ENCODE results near the gene BLNK. TPM values are rescaled to one million over a fixed set of nuclear protein-coding genes. Genes with fewer than 3 reads are reported as not detected.

BLNK gene
- total and polyA plus RNA-seq, 8 donors: 7.1 to 25.8 (median 12.7) TPM

DNA sequence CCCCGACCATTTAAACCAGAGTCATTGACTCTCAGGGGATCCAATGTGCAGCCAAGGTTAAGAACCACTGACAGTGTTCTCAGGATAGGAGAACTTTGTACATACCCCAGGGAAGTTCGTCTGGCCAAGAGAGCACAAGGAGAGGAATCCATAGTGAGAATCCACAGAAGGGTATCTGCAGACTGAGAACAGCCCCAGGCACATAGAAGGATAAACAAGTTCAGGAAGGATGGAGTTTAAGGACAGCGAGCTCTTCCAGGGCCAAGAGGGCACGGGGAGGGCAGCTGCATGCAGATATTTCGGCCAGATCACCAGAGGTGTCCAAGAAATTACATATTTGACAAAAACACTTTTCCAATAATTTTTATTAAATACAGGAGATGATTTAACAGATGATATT lies 16.4 kb downstream of the BLNK start:
- TF ChIP-seq CTCF (IDR thresholded peaks at IDR 0.05): no peak
- Histone ChIP-seq H3K4me3 (no peak overlapping the region), H3K9me3 (no peaks in the 10 kb centered on the region), H3K4me1 (peaks cover 0 to 25% (median 4%) of the 10 kb centered on the region in 3 donors), H3K27ac (no peak overlapping the region), H3K27me3 (no peaks in the 10 kb centered on the region), H3K36me3 (no peaks in the 10 kb centered on the region)
- 89 to 93% methylated on average over 5 of the region's 5 CpGs for whole genome bisulfite sequencing, 2 donors
- FAIRE-seq: no peak
- ATAC-seq: no peak
- no peak for DNase-seq
- intact Hi-C loops (cut with DNase I): no loop called here

- WGBS, 2 donors: 84 to 86% methylated on average over 5 of the region's 5 CpGs
- DNase-seq: no peak
- FAIRE-seq: no peak
These were observed 18.6 kb downstream of the BLNK start for GRCh38 chr10:96252730-96253129.

DNA sequence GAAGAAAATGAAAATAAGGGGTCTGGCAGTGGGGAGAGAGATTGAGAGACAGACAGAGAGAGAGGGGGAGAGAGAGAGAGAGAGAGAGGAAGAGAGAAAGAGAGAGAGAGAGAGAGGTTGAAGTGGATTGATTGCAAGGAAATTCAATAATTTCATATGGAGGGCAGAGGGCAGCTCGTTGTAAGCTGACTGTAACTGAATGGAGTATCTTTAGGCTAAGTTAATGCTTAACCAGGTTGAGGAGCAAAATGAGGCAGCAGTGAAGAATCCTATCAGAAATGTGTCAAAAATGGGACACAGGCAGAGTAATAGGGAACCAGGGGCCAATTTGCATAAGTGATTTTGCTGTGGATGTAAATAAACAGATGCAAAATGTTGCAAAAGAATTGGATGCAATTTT lies 21.0 kb downstream of the BLNK start:
- ATAC-seq (peak in 2 of 4 donors; percentile 41 to 57), DNase-seq (no peak), FAIRE-seq (no peak)
- TF ChIP-seq CTCF (IDR thresholded peaks at IDR 0.05): no peak
- 6 to 7% methylated on average over 1 of the region's 1 CpG for WGBS, 2 donors
- intact Hi-C loops (cut with DNase I): no loop called here
- Histone ChIP-seq H3K27me3 (no peaks in the 10 kb centered on the region), H3K4me1 (peaks cover 0 to 21% (median 5%) of the 10 kb centered on the region in 3 donors), H3K9me3 (no peaks in the 10 kb centered on the region), H3K27ac (no peak overlapping the region), H3K36me3 (no peaks in the 10 kb centered on the region), H3K4me3 (no peak overlapping the region)

More at GRCh38 chr10:96252730-96253129, 18.6 kb downstream of the BLNK start:
- Histone ChIP-seq H3K4me1 (peaks cover 0 to 26% (median 9%) of the 10 kb centered on the region in 3 donors), H3K36me3 (no peaks in the 10 kb centered on the region), H3K27ac (no peak overlapping the region), H3K4me3 (no peak overlapping the region), H3K27me3 (no peaks in the 10 kb centered on the region), H3K9me3 (no peaks in the 10 kb centered on the region)
- intact Hi-C loops (cut with DNase I): no loop called here
- TF ChIP-seq CTCF (IDR thresholded peaks at IDR 0.05): no peak
- ATAC-seq: no peak

DNA sequence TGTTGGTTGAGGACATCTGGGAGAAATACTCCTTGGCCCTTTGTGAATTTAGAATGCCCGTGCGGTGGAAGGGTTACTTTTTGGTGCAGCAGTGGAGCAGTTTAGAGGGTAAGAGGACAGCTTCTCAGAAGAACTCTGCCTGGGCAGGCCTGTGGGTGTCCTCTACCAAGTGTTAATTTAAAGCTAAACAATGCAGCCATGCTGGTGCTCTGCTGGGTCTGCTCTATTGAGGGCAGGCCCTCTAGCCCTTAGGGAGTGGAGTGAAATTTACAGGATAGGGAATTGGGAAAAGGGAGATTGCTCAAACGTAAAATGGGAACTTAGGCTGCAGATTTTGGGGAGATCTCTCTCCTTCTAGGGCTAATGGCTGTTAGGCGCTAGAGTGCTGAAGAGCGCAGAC lies 22.1 kb downstream of the BLNK start:
- FAIRE-seq (no peak), ATAC-seq (peak in 1 of 4 donors; percentile 17), DNase-seq (no peak)
- Histone ChIP-seq H3K36me3 (no peaks in the 10 kb centered on the region), H3K9me3 (no peaks in the 10 kb centered on the region), H3K4me1 (peaks cover 0 to 21% (median 5%) of the 10 kb centered on the region in 3 donors), H3K27me3 (no peaks in the 10 kb centered on the region), H3K4me3 (no peak overlapping the region), H3K27ac (peak overlapping the region in 2 of 4 donors; percentile 8 to 28)
- TF ChIP-seq CTCF (IDR thresholded peaks at IDR 0.05): no peak
- 94 to 96% methylated on average over 5 of the region's 5 CpGs for WGBS, 2 donors
- intact Hi-C loops (cut with DNase I): no loop called here

DNA sequence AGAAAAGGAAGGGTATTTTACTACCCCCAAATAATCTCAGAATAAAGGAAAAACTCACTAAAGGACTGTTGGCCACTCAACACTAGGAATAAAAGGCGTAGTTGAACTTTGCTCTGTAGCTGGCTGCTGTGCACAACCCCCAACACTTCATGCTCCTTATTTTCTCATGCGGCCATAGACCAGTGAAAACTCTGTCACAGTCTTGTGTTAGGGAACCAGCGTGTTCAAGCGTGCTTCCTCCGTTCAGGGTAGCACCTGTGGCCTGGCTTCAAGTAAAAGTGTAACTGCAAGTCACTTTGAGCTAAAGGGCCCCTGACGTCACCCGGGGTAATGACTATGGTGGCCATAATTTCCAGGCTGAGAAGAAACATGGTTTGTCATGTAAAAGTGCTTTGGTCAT lies 27.0 kb downstream of the BLNK start:
- DNase-seq: no peak
- intact Hi-C loops (cut with DNase I): no loop called here
- FAIRE-seq: no peak
- no peak for TF ChIP-seq CTCF (IDR thresholded peaks at IDR 0.05)
- no peak for ATAC-seq
- Histone ChIP-seq H3K4me3 (no peak overlapping the region), H3K36me3 (no peaks in the 10 kb centered on the region), H3K27ac (no peak overlapping the region), H3K4me1 (peaks cover 0 to 8% (median 5%) of the 10 kb centered on the region in 3 donors), H3K9me3 (no peaks in the 10 kb centered on the region), H3K27me3 (no peaks in the 10 kb centered on the region)
- 90 to 91% methylated on average over 7 of the region's 7 CpGs for WGBS, 2 donors
